K562 (cell line): ENCODE measurements around the gene MUC7. TPM values are rescaled to one million over a fixed set of nuclear protein-coding genes. Genes with fewer than 3 reads are reported as not detected.

Experiments
- ATAC-seq: fragments of 200-7000 bp; cut with Tn5 transposase; 3 replicates; pipeline ENCODE4 v1.9.1; 2020; ENCODE audit warnings: moderate library complexity
- BruUV-seq: library from RNA; stranded (reverse); fragments of 400-500 nt; replicated peaks from 2 replicates; lab custom pipeline; 2021; lab: Mats Ljungman, UMichigan
- CTCF ChIA-PET: fragments of 300-600 bp; formaldehyde crosslinking; extraction: SDS; loops from one replicate; lab custom pipeline; 2021; ENCODE audit warnings: low intra/inter-chr PET ratio; lab: Yijun Ruan, JAX
- POLR2A ChIA-PET: fragments of 300-600, 350-650 bp; sonication (Branson Sonifier 250); formaldehyde crosslinking; extraction: SDS; loops from one replicate; lab custom pipeline; 2021; ENCODE audit warnings: antibody characterized with exemption, inconsistent platforms; lab: Yijun Ruan, JAX
- DNase-seq, 4 experiments: peaks; one replicate each; pipeline versions ENCODE4 v3.0.0 to v3.0.0-alpha.2; 2011 to 2018; ENCODE audit warnings: low spot score in 3 of 4, mixed read lengths in 3 of 4; ENCODE audit errors: extremely low read depth in 1 of 4
- FAIRE-seq: peaks from 2 replicates; lab custom pipeline; 2011; peaks lifted over from hg19 to GRCh38; lab: Jason Lieb, UNC
- H2AFZ ChIP-seq: 2 replicates; pipeline ENCODE4 v1.6.0; 2011; ENCODE audit warnings: low read depth, low read length, control low read depth, inconsistent platforms
- H3K27ac ChIP-seq: fragments of 200-600 bp; 3 replicates; pipeline ENCODE4 v1.8.0; 2011; ENCODE audit warnings: low read depth, mild to moderate bottlenecking, control low read depth, inconsistent platforms, low read length, moderate library complexity, mixed read lengths; ENCODE audit errors: extremely low read depth
- H3K27me3 ChIP-seq, 2 experiments: fragments of 300-600 bp in 1 of 2; 2 replicates in 1 of 2; 3 replicates in 1 of 2; pipeline versions ENCODE4 v1.6.0 to v1.8.0; 2011; ENCODE audit warnings: inconsistent platforms in 2 of 2, low read length in 2 of 2, mild to moderate bottlenecking in 1 of 2, mixed read lengths in 1 of 2, moderate library complexity in 1 of 2; ENCODE audit not compliant: control insufficient read depth in 2 of 2, insufficient read depth in 2 of 2
- H3K36me3 ChIP-seq: fragments of 300-600 bp; 3 replicates; pipeline ENCODE4 v1.8.0; 2011; ENCODE audit warnings: mild to moderate bottlenecking, low read length, inconsistent platforms; ENCODE audit not compliant: control insufficient read depth, insufficient read depth
- H3K4me1 ChIP-seq, 2 experiments: fragments of 200-600 bp in 1 of 2; replicated peaks in 1 of 2; 2 replicates in 1 of 2; 3 replicates in 1 of 2; pipeline versions ENCODE4 v1.5.1 to v1.8.0; 2011; ENCODE audit warnings: inconsistent platforms in 2 of 2, low read length in 2 of 2, mild to moderate bottlenecking in 1 of 2, mixed read lengths in 1 of 2, moderate library complexity in 1 of 2; ENCODE audit not compliant: control insufficient read depth in 2 of 2, insufficient read depth in 2 of 2
- H3K4me2 ChIP-seq: 2 replicates; pipeline ENCODE4 v1.6.1; 2011; ENCODE audit warnings: low read length, control low read depth, inconsistent platforms, mixed read lengths; ENCODE audit not compliant: insufficient read depth
- H3K4me3 ChIP-seq: fragments of 200-600 bp; sonication (generic), shearing (Covaris generic); 2 replicates; pipeline ENCODE4 v1.5.1; 2016; ENCODE audit warnings: control low read depth, inconsistent platforms
- H3K79me2 ChIP-seq: fragments of 200-600 bp; 3 replicates; pipeline ENCODE4 v1.8.0; 2011; ENCODE audit warnings: low read length, inconsistent platforms; ENCODE audit not compliant: control insufficient read depth, insufficient read depth
- H3K9ac ChIP-seq, 2 experiments: 2 replicates each; pipeline versions ENCODE4 v1.6.0 to v1.6.1; 2011; ENCODE audit warnings: low read depth in 2 of 2, low read length in 2 of 2, control low read depth in 1 of 2, inconsistent platforms in 1 of 2, mild to moderate bottlenecking in 1 of 2, mixed read lengths in 1 of 2; ENCODE audit not compliant: insufficient read depth in 1 of 2
- H3K9me1 ChIP-seq: one replicate; pipeline ENCODE4 v1.6.0; 2011; ENCODE audit warnings: inconsistent platforms, mild to moderate bottlenecking, low read length, moderate library complexity; ENCODE audit not compliant: control insufficient read depth, insufficient read depth
- H3K9me3 ChIP-seq: replicated peaks from 2 replicates; pipeline ENCODE4 v1.5.1; 2011; ENCODE audit warnings: low read depth, low read length, inconsistent platforms; ENCODE audit not compliant: control insufficient read depth, insufficient read depth
- H4K20me1 ChIP-seq: replicated peaks from 2 replicates; pipeline ENCODE4 v1.6.1; 2011; ENCODE audit warnings: low read length, inconsistent platforms, mixed read lengths; ENCODE audit not compliant: control insufficient read depth, insufficient read depth
- CEBPB ChIP-seq: fragments of 450-650 bp; IDR thresholded peaks from 2 replicates; pipeline ENCODE4 v1.6.1; 2016; ENCODE audit warnings: missing genetic modification characterization, missing compliant biosample characterization
- ETV5 ChIP-seq: sonication (generic); formaldehyde crosslinking; IDR thresholded peaks from 2 replicates; pipeline ENCODE4 v1.4.0; 2020; ENCODE audit warnings: low read depth, mild to moderate bottlenecking, missing genetic modification reagents
- FOXK1 ChIP-seq: sonication (generic); formaldehyde crosslinking; IDR thresholded peaks from 2 replicates; pipeline ENCODE4 v1.8.0; 2022; ENCODE audit warnings: missing genetic modification reagents, mild to moderate bottlenecking, borderline replicate concordance
- HIVEP1 ChIP-seq: fragments of 250-450 bp; sonication (Bioruptor Pico); IDR thresholded peaks from 2 replicates; pipeline ENCODE4 v1.4.0; 2020; ENCODE audit warnings: mild to moderate bottlenecking
- ZNF696 ChIP-seq: fragments of 250-450 bp; sonication (Bioruptor Pico); conservative IDR thresholded peaks from 2 replicates; pipeline ENCODE4 v1.4.0; 2020; ENCODE audit warnings: mild to moderate bottlenecking, moderate library complexity
- WGBS: fragments of 100-300 bp; shearing (Covaris generic); methylation state at CpG from one replicate; pipeline ENCODE4 v1.1.6; 2016; ENCODE audit warnings: low coverage, mixed read lengths; ENCODE audit not compliant: insufficient coverage; ENCODE audit errors: missing lambda C conversion rate; 5-methylcytosine and 5-hydroxymethylcytosine counted together
- in situ Hi-C: fragments of 300-500 bp; cut with MboI; formaldehyde crosslinking; loops from 4 replicates; pipeline ENCODE4 v1.15.0; 2018; ENCODE audit warnings: inconsistent platforms, mixed read lengths
- intact Hi-C: fragments of 100-400 bp; cut with micrococcal nuclease; formaldehyde crosslinking; loops from 2 replicates; pipeline ENCODE4 v1.14.2; 2022
- polyA plus RNA-seq, 8 experiments: library from polyadenylated mRNA; depleted of rRNA in 4 of 8; stranded (reverse) in 5 of 8; unstranded in 3 of 8; fragments of >200 nt; fragmentation: Nextera tagmentation in 2 of 8; fragmentation: Illumina TruSeq in 1 of 8; extraction: Ambion mirVana in 2 of 8; extraction: Trizol in 1 of 8; gene quantifications; 2 replicates each; pipeline versions ENCODE4 v1.2.1 to v1.2.3, GENCODE V29; 2011 to 2014; ENCODE audit warnings: inconsistent platforms in 1 of 8, missing spikeins in 1 of 8
- total RNA-seq, 7 experiments: library from RNA; depleted of rRNA in 6 of 7; stranded (reverse); fragments of >200 nt in 6 of 7; fragmentation: Illumina TruSeq in 2 of 7; extraction: Trizol in 2 of 7; gene quantifications; 2 replicates each; pipeline versions ENCODE4 v1.2.1 to v1.2.3, GENCODE V29; 2011 to 2021; ENCODE audit warnings: low replicate concordance in 1 of 7
- TF ChIP-seq, protein P1 (sequence below): fragments of 450-650 bp; IDR thresholded peaks from 2 replicates; pipeline ENCODE4 v1.6.1; 2016; ENCODE audit warnings: mild to moderate bottlenecking
- TF ChIP-seq, protein P2 (sequence below): fragments of 450-650 bp; IDR thresholded peaks from 2 replicates; pipeline ENCODE4 v1.6.1; 2014; ENCODE audit warnings: low read depth, mild to moderate bottlenecking, moderate library complexity, borderline replicate concordance

The MUC7 gene
- total and polyA plus RNA-seq, 9 of the 15 experiments (the other 6 are each of a cell fraction or from before 2014, with no cell fraction given) = not detected

DNA sequence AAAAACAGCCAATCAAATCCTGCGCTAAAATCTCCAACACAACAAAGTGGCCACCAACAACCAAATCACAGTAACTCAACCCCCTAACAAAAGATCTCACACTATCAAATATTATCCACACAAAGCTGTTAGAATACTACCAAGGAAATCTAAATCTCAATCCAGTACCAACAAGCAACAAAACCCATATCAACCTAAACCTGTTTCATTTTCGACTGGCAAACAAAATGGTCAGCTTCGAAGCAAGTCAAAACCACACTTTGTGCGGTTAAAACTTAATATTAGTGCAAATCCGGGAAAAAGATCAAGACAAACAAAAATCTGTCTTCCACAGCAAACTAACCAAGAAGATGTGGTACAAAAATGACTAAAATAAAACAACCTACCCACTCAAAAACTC is 28.7 kb upstream of the MUC7 start:
- no TSS peak for BruUV-seq
- H3K27ac ChIP-seq = no peak overlapping the region
- TF ChIP-seq CEBPB (tag) (no peak), FOXK1 (CRISPR knock-in tag) (no peak), ETV5 (CRISPR knock-in tag) (no peak), ZNF696 (CRISPR knock-in tag) (no peak), HIVEP1 (CRISPR knock-in tag) (no peak)
- TF ChIP-seq, protein P1, sequence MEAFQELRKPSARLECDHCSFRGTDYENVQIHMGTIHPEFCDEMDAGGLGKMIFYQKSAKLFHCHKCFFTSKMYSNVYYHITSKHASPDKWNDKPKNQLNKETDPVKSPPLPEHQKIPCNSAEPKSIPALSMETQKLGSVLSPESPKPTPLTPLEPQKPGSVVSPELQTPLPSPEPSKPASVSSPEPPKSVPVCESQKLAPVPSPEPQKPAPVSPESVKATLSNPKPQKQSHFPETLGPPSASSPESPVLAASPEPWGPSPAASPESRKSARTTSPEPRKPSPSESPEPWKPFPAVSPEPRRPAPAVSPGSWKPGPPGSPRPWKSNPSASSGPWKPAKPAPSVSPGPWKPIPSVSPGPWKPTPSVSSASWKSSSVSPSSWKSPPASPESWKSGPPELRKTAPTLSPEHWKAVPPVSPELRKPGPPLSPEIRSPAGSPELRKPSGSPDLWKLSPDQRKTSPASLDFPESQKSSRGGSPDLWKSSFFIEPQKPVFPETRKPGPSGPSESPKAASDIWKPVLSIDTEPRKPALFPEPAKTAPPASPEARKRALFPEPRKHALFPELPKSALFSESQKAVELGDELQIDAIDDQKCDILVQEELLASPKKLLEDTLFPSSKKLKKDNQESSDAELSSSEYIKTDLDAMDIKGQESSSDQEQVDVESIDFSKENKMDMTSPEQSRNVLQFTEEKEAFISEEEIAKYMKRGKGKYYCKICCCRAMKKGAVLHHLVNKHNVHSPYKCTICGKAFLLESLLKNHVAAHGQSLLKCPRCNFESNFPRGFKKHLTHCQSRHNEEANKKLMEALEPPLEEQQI = no peak
- TF ChIP-seq, protein P2, sequence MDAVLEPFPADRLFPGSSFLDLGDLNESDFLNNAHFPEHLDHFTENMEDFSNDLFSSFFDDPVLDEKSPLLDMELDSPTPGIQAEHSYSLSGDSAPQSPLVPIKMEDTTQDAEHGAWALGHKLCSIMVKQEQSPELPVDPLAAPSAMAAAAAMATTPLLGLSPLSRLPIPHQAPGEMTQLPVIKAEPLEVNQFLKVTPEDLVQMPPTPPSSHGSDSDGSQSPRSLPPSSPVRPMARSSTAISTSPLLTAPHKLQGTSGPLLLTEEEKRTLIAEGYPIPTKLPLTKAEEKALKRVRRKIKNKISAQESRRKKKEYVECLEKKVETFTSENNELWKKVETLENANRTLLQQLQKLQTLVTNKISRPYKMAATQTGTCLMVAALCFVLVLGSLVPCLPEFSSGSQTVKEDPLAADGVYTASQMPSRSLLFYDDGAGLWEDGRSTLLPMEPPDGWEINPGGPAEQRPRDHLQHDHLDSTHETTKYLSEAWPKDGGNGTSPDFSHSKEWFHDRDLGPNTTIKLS = no peak
- TF ChIP-seq, all 486 proteins: peak for 0
- FAIRE-seq (no peak), ATAC-seq (no peak), DNase-seq (no peak)
- CTCF ChIA-PET = no interaction called here
- Histone ChIP-seq H3K36me3 (no peaks in the 10 kb centered on the region), H2AFZ (no peak overlapping the region), H3K9me3 (no peaks in the 10 kb centered on the region), H3K4me3 (no peak overlapping the region), H3K4me2 (no peak overlapping the region), H3K79me2 (no peaks in the 10 kb centered on the region), H3K27me3 (no peaks in the 10 kb centered on the region), H4K20me1 (no peaks in the 10 kb centered on the region), H3K4me1 (no peaks in the 10 kb centered on the region), H3K9ac (no peak overlapping the region), H3K9me1 (no peaks in the 10 kb centered on the region)
- POLR2A ChIA-PET = no interaction called here
- intact Hi-C loops (no loop called here), in situ Hi-C loops (no loop called here)
- 1% methylated on average over 5 of the region's 5 CpGs for WGBS
